ENCODE data around the gene ADGRG6. TPM values are rescaled to one million over a fixed set of nuclear protein-coding genes. Genes with fewer than 3 reads are reported as not detected.

The ADGRG6 gene
- total RNA-seq, 1 experiment from 2014 or later = 5.3 TPM

GRCh38 chr6:142459271-142459670, 157.5 kb downstream of the ADGRG6 start:
- H3K36me3 Mint-ChIP-seq = peaks cover 22% of the 10 kb centered on the region
- H3K4me3 Mint-ChIP-seq = no peak overlapping the region
- POLR2A ChIA-PET = no interaction called here
- H3K4me1 Mint-ChIP-seq = 0 out of 2 replicates have a peak, but pooled peaks cover 1% of the 10 kb centered on the region
- DNase-seq (ENCODE audit: low spot score) (no peak), ATAC-seq (no peak)
- CTCF ChIA-PET = no interaction called here
- H3K27me3 Mint-ChIP-seq (ENCODE audit: low read depth) = no peaks in the 10 kb centered on the region; the same call in none of the 2 replicates
- no peak overlapping the region for H3K27ac Mint-ChIP-seq
- peaks cover 33% of the 10 kb centered on the region for H3K9me3 Mint-ChIP-seq
- TF ChIP-seq ZNF138 (CRISPR knock-in tag; conservative IDR thresholded peaks at IDR 0.05) = no peak
- no peak for TF ChIP-seq FOXP1 (CRISPR knock-in tag; IDR thresholded peaks at IDR 0.05; ENCODE audit: borderline replicate concordance)
- TF ChIP-seq MLX (CRISPR knock-in tag; IDR thresholded peaks at IDR 0.05) = no peak
- TF ChIP-seq ELF4 (CRISPR knock-in tag; IDR thresholded peaks at IDR 0.05; ENCODE audit: low read depth) = no peak
- no peak for TF ChIP-seq ARID4B (CRISPR knock-in tag; IDR thresholded peaks at IDR 0.05; ENCODE audit: borderline replicate concordance)
- TF ChIP-seq AFF4 (CRISPR knock-in tag; IDR thresholded peaks at IDR 0.05; ENCODE audit: borderline replicate concordance) = no peak
- TF ChIP-seq STAT6 (CRISPR knock-in tag; conservative IDR thresholded peaks at IDR 0.05; ENCODE audit: low read depth) = no peak
- no peak for TF ChIP-seq ZNF671 (CRISPR knock-in tag; IDR thresholded peaks at IDR 0.05)
- TF ChIP-seq HMGA2 (CRISPR knock-in tag; IDR thresholded peaks at IDR 0.05) = no peak
- no peak for TF ChIP-seq MAX (CRISPR knock-in tag; IDR thresholded peaks at IDR 0.05)

- peak; percentile 53; the same call in 1 of the 2 replicates for ATAC-seq
- ChIA-PET CTCF (interaction anchor here (1.4 kb wide), 2 partner anchors 12 to 13 kb away, joined by 3 to 5 read pairs; no protein-coding TSS in a partner anchor), POLR2A (no interaction called here)
- H3K27ac Mint-ChIP-seq = no peak overlapping the region
- TF ChIP-seq GABPB1 (CRISPR knock-in tag; IDR thresholded peaks at IDR 0.05) = peak; percentile 55; the same call in 1 of the 2 replicates
- no peak for TF ChIP-seq PRRX2 (CRISPR knock-in tag; IDR thresholded peaks at IDR 0.05)
- peaks cover 28% of the 10 kb centered on the region for H3K9me3 Mint-ChIP-seq
- H3K4me3 Mint-ChIP-seq = no peak overlapping the region
- H3K36me3 Mint-ChIP-seq = peaks cover 22% of the 10 kb centered on the region
- DNase-seq (ENCODE audit: low spot score) = peak; percentile 13
- no peaks in the 10 kb centered on the region; the same call in none of the 2 replicates for H3K27me3 Mint-ChIP-seq (ENCODE audit: low read depth)
- H3K4me1 Mint-ChIP-seq = peaks cover 6% of the 10 kb centered on the region; the same call in 1 of the 2 replicates
Measured at GRCh38 chr6:142462260-142462659, 160.5 kb downstream of the ADGRG6 start.
